MCF 10A (cell line): ENCODE results near the gene TTC24. TPM values are rescaled to one million over a fixed set of nuclear protein-coding genes. Genes with fewer than 3 reads are reported as not detected.

Experiments
- BruUV-seq: library from RNA; stranded (reverse); fragments of 400-500 nt; replicated peaks from 2 replicates; lab custom pipeline; 2021; lab: Mats Ljungman, UMichigan
- CTCF ChIA-PET: fragments of 300-600 bp; sonication (Branson Sonifier 250); formaldehyde crosslinking; extraction: SDS; loops from one replicate; lab custom pipeline; 2021; ENCODE audit warnings: antibody characterized with exemption, inconsistent platforms; lab: Yijun Ruan, JAX
- POLR2A ChIA-PET: fragments of 300-600, 350-650 bp; sonication (Branson Sonifier 250); formaldehyde crosslinking; extraction: SDS; loops from one replicate; lab custom pipeline; 2020; ENCODE audit warnings: antibody characterized with exemption, inconsistent platforms; lab: Yijun Ruan, JAX
- DNase-seq: peaks from one replicate; pipeline ENCODE4 v3.0.0-alpha.2; 2018; ENCODE audit not compliant: unreplicated experiment
- H3K27ac Mint-ChIP-seq: one replicate; pipeline ENCODE4 v1.8.0; 2022; ENCODE audit warnings: mild to moderate bottlenecking, low read depth, mixed read lengths; ENCODE audit not compliant: unreplicated experiment
- H3K27me3 Mint-ChIP-seq: one replicate; pipeline ENCODE4 v1.8.0; 2022; ENCODE audit warnings: mixed read lengths; ENCODE audit not compliant: insufficient read depth, unreplicated experiment
- H3K36me3 Mint-ChIP-seq: one replicate; pipeline ENCODE4 v1.8.0; 2022; ENCODE audit warnings: mild to moderate bottlenecking, moderate library complexity, mixed read lengths; ENCODE audit not compliant: insufficient read depth, unreplicated experiment
- H3K4me1 Mint-ChIP-seq: one replicate; pipeline ENCODE4 v1.8.0; 2022; ENCODE audit warnings: mixed read lengths; ENCODE audit not compliant: insufficient read depth, unreplicated experiment
- H3K4me3 Mint-ChIP-seq: one replicate; pipeline ENCODE4 v1.8.0; 2022; ENCODE audit warnings: mild to moderate bottlenecking, moderate library complexity, mixed read lengths; ENCODE audit not compliant: unreplicated experiment
- H3K9me3 Mint-ChIP-seq: one replicate; pipeline ENCODE4 v1.8.0; 2022; ENCODE audit warnings: mixed read lengths; ENCODE audit not compliant: unreplicated experiment
- CTCF ChIP-seq: fragments of 200-600 bp; IDR thresholded peaks from one replicate; pipeline ENCODE4 v1.8.0; 2022; ENCODE audit warnings: antibody characterized with exemption, mild to moderate bottlenecking; ENCODE audit not compliant: unreplicated experiment
- intact Hi-C: fragments of 100-400 bp; cut with micrococcal nuclease; formaldehyde crosslinking; loops from 2 replicates; pipeline ENCODE4 v1.14.1; 2022
- total RNA-seq: library from RNA; stranded (reverse); gene quantifications from 2 replicates; pipeline ENCODE4 v1.2.3, GENCODE V29; 2022

Gene TTC24
- total RNA-seq, 1 experiment from 2014 or later, result not detected

- intact Hi-C loops, result no loop called here
- no peak overlapping the region for H3K27ac Mint-ChIP-seq
- POLR2A ChIA-PET, result interaction anchor here (0.9 to 1.4 kb wide), 2 partner anchors 18 to 117 kb away, joined by 3 to 9 read pairs; partner anchors contain the start of gene NAXE
- no peaks in the 10 kb centered on the region for H3K9me3 Mint-ChIP-seq
- CTCF ChIA-PET, result interaction anchor here (0.6 to 1.1 kb wide), 8 partner anchors 12 to 215 kb away, joined by 3 to 4 read pairs (median 3); partner anchors contain the start of gene MEF2D
- no peak for TF ChIP-seq CTCF
- H3K4me1 Mint-ChIP-seq, result peaks cover 28% of the 10 kb centered on the region
- peaks cover 11% of the 10 kb centered on the region for H3K27me3 Mint-ChIP-seq
- BruUV-seq, result no TSS peak
- no peaks in the 10 kb centered on the region for H3K36me3 Mint-ChIP-seq
- H3K4me3 Mint-ChIP-seq, result no peak overlapping the region
- DNase-seq, result no peak
Observed at GRCh38 chr1:156574039-156574633, 5.4 kb upstream of the TTC24 start.

DNA sequence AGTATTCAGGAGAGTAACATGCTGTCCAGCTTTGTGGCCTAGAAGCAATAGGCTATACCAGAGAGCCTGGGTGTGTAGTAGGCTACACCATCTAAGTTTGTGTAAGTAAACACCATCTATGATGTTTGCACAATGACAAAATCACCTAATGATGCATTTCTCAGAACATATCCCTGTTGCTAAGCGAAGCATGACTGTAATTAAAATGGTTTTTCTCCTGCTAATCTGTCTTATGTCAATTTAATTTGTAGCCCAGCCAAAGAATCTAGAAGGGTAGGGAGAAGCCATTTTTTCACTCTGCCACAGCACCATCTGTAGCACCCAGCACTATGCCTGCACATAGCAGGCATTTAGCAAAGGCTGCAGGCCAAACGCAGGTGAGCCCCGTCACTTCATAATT is 2.0 kb upstream of the TTC24 start:
- peaks cover 7% of the 10 kb centered on the region for H3K4me1 Mint-ChIP-seq
- H3K9me3 Mint-ChIP-seq, result no peaks in the 10 kb centered on the region
- no peaks in the 10 kb centered on the region for H3K36me3 Mint-ChIP-seq
- intact Hi-C loops, result no loop called here
- DNase-seq, result no peak
- BruUV-seq, result no TSS peak
- ChIA-PET CTCF (interaction anchor here (0.8 to 2.6 kb wide), 5 partner anchors 28 to 76 kb away, joined by 3 to 12 read pairs (median 6); no protein-coding TSS in a partner anchor), POLR2A (interaction anchor here (0.9 kb wide), 1 partner anchor 74 kb away, joined by 3 read pairs; no protein-coding TSS in a partner anchor)
- no peak overlapping the region for H3K27ac Mint-ChIP-seq
- H3K4me3 Mint-ChIP-seq, result no peak overlapping the region
- no peak for TF ChIP-seq CTCF
- H3K27me3 Mint-ChIP-seq, result peaks cover 11% of the 10 kb centered on the region

GRCh38 chr1:156578055-156578454 is 1.5 kb upstream of the TTC24 start:
- POLR2A ChIA-PET, result no interaction called here
- peaks cover 11% of the 10 kb centered on the region for H3K27me3 Mint-ChIP-seq
- no peak for DNase-seq
- H3K4me1 Mint-ChIP-seq, result peaks cover 2% of the 10 kb centered on the region
- no peaks in the 10 kb centered on the region for H3K36me3 Mint-ChIP-seq
- TF ChIP-seq CTCF, result no peak
- H3K9me3 Mint-ChIP-seq, result no peaks in the 10 kb centered on the region
- intact Hi-C loops, result no loop called here
- H3K27ac Mint-ChIP-seq, result no peak overlapping the region
- no peak overlapping the region for H3K4me3 Mint-ChIP-seq
- CTCF ChIA-PET, result interaction anchor here (0.6 to 2.6 kb wide), 6 partner anchors 30 to 76 kb away, joined by 3 to 12 read pairs (median 3); no protein-coding TSS in a partner anchor
- BruUV-seq, result no TSS peak

GRCh38 chr1:156581661-156582387 is 2.3 kb downstream of the TTC24 start:
- ChIA-PET CTCF (interaction anchor here (0.6 to 2.8 kb wide), 21 partner anchors 11 to 1752 kb away, joined by 3 to 18 read pairs (median 4); partner anchors contain the start of gene GPATCH4), POLR2A (interaction anchor here (0.6 to 3.8 kb wide), 3 partner anchors 10 to 38 kb away, joined by 3 to 25 read pairs (median 7); partner anchors contain the start of genes GPATCH4 and NAXE)
- H3K27ac Mint-ChIP-seq, result no peak overlapping the region
- no peaks in the 10 kb centered on the region for H3K36me3 Mint-ChIP-seq
- no peaks in the 10 kb centered on the region for H3K9me3 Mint-ChIP-seq
- TF ChIP-seq CTCF, result no peak
- intact Hi-C loops, result no loop called here
- no peaks in the 10 kb centered on the region for H3K27me3 Mint-ChIP-seq
- peaks cover 6% of the 10 kb centered on the region for H3K4me1 Mint-ChIP-seq
- no TSS peak for BruUV-seq
- no peak overlapping the region for H3K4me3 Mint-ChIP-seq
- DNase-seq, result no peak
